GM18499 (cell line): ENCODE data around the gene MED20.
A peak's percentile ranks its signal among the peaks of the same experiment; 100 is the strongest.

Experiments used
- ATAC-seq: cut with Tn5 transposase; IDR thresholded peaks from one replicate; pipeline ENCODE4 v1.9.1; 2021; ENCODE audit warnings: moderate number of reproducible peaks; ENCODE audit not compliant: insufficient read depth, unreplicated experiment

MED20 gene

DNA sequence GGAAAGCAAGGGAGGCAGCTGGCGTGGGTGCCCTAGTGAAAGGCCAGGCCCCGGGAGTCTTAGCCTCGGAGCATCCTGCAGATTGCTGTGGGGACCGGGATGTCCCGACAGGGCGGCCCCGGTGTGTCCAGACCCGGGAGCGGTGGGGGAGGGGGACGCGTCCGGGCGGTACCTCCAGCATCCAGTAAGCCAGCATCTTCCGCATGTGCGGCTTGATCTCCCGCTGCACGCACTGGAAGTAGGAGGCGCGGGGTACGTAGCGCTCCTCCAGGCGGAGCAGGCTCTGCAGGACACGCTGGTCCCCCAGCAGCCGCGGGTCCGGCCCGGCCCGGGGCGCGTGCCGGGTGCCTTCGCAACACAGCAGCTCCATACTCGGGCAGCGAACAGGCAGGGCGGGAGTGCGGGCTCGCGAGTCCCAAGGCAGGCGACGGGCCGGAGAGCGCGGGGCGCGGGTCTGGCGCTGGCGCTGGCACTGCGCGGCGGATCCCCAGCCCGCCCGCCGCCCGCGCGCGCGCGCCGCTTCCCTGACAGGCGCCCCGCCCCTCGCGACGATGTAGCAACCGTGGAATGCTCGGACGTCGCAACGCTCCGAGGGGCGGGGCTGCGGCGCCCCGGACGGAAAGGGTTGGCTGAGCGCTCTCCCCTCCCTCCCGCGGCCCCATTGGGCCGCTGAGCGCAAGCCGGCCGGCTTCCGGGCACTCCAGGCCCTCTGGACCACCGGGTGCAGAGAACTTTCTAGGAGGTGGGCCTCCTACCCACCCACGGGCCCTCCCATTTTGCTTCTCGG, 20.5 kb upstream of the MED20 start, which contains the start of gene CCND3:
CCND3 (minus strand) TSS at position 529 of the 787 bp plus-strand sequence; CDS start at position 370, 159 bp downstream.
- ATAC-seq = peak; percentile 66

DNA sequence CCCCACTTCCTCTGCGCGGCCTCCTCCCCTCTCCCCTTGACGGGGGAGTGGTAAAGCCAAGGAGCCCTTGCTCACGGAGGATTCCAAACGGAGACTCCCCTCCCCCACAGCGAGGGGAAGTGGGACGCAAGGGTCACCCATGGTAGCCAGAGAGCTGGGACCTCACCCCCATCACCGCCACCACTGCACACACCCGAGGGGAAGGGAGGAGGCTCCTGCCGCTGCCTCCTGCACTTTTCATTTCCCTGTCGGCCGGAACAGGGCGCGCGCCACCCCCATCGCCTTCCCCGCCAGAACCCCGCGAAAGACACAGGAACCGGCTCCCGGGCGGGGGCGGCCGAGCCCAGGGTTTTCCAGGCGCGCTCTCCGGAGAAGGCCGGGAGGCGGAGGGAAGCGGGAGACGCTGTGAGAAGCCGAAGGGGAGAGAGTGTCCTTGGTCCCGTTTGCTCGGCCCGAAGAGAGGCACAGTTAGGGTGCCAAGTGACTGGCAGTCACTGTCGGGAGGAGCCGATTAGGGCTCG, 19.9 kb upstream of the MED20 start:
- no peak for ATAC-seq

DNA sequence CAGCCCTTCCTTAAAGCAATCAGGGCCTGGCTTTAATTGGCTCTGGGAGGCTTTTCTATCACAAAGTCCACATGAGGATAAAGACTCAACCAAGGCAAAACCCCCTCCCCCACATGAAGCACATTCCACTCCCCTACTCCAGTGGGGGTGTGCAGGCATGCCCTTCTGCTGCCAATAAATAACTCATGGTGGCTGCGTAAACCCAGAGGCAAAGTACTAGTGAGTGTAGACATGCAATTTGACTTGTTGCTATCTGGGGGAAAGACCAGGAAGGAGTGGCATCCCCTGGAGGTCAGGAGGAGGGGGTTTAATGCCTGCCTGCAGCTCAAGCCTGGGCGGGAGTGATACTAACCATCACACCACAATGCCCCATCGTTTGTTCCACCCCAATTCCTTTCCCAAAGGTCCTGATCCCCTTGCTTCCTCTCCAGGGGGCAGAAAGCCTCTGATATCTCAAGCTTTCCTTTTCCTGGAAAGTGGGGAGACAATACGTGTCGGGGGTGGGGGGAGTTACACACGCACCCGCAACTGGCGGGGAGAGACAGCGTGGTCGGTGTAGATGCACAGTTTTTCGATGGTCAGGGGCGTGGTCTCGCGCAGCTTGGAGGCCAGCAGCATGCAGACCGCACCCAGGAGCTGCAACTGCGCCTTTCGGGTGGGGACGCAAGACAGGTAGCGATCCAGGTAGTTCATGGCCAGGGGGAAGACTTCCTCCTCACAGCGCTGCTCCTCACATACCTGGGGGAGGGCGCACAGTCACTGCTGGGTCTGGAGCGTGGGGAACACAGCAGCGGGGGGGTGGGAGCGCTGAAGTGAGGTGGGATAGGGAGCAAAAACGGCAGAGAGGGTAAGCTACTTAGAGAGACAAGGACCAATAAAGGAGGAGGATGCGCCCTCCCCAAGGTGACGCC, 19.2 kb upstream of the MED20 start:
- ATAC-seq = no peak

DNA sequence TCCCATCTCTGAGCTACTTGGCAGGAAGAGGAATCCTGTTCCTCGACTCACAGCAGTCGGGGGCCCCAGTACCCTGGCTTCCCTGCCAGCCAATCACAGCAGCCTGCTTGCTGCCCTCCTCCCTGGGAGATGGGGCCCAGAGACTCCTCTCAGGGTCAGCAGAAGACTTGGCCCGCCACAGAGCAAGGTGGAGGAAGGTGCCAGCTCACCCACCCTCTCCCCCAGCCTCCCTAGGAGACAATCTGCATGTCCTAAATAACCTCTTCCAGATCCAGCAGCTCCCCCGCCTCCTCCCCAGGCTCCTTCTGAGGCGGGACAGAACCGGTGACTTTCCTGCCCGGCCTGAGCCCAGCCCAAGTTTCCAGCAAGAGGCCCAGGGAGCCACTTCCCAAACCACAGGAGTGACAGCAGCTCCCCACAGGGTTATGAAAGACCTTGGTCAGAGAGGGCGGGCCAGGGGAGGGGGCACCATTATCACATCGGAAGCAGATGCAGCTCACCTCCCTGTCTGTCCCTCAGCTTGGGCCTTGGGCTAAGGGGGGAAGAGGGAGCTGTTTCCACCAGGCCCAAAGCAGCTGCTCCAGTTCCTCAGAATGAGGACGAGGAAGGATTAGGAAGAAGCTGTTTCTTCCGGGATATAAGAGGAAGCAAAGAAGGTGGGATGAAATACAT, 18.4 kb upstream of the MED20 start:
- ATAC-seq = no peak

DNA sequence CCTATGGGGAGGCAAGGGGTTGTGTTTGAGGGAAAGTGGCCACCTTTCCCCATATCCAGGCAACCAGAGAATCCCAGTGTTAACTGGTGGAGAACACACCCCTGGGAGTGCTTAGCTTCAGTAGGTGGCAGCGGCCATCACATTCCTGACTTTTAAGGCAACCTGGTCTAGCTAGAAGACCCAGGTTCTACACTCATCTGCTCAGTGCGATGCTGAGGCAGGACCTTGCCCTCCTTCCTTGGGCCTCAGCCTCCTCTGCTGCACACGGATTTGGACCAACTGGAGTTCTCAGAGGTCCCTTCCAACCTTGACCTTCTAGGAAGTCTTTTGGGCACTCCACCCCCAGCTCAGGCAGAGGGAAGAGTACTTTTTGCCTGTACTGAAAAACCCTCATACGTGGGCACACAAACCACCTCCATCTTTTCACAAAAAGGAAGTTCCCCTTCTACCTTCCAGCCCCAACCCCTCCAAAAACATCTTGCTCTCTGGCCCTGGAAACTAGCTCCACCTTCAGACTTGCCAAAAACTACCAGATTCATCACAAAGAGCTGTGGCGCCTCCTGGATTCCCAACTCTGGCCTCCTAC, 17.7 kb upstream of the MED20 start:
- no peak for ATAC-seq

DNA sequence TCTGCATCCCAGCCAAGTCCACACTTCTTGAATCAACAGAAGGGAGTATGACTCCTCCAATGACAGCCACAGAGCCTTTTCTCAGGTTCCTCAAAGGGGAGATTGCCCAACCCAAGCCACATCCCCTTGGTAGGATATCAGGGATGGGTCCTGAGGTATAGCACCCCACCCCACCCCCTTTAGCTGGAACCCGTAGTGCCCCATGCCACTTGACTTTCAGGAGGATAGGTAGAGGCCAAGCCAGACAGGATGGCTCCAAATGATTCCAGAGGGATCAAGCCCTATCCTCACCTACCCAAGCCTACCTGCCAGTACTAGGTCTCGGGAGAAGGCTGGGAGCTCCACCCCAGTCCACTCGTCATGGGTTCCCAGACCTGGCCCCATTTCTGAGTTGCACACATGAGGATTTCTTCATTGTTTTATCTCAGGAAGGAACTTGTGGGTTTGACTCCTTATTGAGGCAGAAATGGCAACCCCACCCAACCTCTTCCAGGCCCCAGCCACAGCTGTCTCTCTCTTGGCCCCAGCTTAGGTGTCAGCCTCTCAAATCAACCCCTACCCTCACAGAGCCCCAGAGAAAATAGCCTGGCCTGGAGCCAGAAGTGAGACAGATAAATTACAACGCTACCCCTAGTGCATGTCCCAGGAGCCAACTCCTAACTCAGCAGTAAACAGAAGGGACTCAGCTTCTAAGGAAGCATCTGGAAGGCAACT, 17.1 kb upstream of the MED20 start:
- no peak for ATAC-seq

DNA sequence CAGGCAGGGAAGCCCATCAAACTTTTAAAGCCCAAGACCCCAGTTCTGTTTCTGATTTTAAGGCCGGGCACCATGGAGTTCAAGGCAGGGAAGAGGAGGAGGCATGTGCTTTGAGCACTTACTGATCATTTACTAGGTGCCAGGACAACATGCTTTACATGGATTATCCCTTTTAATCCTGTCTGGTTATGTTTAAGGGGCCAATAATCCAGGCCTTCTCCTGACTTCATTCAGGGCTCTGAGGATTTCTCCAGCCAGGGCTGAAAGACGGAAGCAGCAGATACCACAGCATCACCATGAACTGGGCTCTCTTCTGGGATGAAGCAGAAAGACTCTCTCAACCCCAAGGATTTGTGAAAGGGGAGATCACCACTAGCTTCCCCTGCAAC, 16.5 kb upstream of the MED20 start:
- no peak for ATAC-seq

DNA sequence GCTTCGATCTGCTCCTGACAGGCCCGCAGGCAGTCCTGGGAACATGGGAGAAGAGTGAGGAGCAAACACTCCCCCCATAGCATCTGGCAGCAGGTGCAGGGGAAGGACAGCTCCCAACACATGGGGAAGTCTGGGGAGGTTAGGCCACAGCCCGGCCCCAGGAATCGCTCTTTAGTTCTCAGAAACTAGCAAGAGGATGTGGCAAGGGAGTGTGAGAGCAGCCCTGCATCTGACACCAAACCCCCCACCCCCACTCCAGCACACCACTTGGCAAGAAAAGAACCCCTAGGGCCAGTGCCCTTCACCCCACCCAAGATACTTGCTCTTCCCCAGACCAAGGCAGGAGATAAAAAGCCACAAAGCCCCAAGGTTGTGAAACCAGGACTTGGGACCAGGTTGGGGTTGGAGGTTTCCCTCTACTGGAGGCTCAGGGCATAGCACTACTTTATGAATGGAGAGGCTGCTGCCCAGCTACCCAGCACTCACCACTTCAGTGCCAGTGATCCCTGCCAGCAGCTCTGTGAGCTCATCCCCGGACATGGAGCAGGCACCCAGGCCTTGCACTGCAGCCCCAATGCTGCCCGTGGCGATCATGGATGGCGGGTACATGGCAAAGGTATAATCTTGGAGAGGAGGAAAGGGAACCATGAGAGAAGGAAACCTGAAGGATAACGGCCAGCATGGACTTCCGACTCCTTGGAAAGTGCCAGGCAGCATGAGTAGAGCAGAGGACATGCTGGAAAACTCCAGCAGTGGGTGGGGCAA, 15.3 kb upstream of the MED20 start:
- no peak for ATAC-seq

DNA sequence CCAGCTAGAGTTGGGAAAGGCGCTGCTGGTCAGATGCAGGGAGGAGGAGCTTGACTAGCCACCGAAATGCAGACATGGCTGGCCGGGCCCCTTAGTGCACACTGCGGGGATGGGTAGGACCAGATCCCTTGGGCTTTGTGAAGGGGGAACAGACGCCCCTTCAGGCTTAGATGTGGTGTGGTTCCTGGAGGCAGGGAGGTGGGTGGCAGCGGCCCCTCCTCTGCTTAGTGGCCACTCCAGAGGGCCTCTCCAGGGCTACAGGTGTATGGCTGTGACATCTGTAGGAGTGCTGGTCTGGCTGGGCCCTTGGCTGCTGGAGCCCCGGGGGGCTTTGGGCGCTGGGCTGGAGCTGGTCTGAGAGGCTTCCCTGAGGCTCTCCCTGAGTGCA, 14.7 kb upstream of the MED20 start:
- ATAC-seq = no peak

DNA sequence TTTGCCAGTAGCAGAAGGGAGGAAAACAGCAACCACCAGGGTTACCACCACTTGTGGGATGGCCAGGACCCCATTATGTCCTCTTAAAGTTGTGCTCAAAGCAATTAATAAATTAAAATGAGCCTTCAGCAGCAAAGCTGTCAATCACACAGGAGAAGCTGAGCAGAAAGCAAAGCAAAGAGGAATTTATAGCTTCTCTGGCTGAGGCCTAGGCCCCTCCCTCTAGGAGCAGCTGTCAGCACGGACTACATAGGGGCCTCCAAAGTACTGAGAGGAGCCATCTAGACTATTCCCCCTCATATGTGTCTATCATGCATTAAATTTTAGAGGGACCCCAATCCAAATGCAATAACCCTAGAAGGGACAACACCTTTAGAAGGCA, 14.2 kb upstream of the MED20 start:
- ATAC-seq = no peak

DNA sequence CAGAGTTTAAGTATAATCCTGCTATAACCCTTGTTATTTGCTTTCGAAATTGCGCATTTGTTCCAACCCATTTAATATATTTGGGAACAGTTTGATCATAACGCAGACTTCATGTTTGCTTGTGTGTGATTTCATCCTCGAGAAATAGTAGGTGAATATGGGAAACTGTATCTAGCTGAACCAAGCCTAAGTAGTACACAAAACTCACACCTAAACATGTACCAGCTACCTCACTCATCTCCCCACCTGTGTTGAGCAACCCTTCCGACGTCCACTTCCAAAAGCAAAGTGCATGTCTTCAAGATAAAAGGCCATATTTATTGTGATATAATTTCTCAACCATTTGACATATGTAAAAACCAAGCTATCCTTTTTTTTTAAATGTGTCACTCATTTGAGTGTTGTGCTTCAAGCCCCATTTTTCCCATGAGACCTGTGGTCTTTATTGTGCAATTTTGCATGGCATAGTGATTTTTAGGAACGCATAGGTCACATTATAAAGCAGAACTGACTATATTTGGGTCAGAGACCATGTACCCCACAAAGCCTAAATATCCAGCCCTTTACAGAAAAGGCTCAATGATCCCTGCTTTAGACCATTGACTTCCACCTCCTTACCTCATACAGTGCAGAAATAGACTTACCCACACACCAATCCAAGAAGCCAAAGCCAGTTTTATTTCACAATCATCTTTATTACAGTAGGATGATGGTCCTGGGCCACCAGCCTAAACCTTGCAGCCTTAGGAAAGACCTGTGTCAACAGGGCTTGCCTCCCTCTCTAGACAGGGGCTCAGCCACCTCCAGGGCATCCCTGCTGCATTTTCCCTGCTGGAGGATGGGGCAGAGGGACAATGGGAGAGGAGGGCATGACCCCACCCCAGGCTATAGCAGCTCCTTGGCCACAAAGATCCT, 13.6 kb upstream of the MED20 start:
- ATAC-seq = no peak

DNA sequence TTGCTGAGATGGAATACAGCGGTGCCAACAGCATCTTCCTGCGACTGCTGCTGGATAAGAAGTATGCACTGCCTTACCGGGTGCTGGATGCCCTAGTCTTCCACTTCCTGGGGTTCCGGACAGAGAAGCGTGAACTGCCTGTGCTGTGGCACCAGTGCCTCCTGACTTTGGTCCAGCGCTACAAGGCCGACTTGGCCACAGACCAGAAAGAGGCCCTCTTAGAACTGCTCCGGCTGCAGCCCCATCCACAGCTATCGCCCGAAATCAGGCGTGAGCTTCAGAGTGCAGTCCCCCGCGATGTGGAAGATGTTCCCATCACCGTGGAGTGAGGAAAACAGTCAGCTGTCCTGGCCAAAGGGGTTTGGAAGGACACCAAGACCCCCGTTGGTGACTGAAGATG, 11.4 kb upstream of the MED20 start:
- ATAC-seq = no peak

DNA sequence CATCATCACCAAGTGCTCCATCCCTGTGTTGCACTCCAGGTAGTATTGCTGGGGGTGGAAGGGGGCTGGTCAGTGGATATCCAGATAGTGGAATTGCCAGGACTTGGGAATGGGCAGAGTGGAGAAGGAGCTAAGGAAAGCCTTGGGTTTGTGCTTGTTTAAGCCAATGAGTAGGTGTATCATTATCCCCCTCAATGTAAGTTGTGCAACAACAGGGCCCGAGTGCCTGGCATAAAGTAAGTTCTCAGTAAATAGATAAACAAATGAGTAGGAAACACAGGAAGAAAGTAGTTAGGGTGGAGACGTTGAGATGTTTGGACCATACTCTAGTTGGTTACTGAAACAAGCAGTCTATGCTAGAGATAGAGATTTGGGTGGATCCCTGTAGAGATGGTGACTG, 10.9 kb upstream of the MED20 start:
- no peak for ATAC-seq

DNA sequence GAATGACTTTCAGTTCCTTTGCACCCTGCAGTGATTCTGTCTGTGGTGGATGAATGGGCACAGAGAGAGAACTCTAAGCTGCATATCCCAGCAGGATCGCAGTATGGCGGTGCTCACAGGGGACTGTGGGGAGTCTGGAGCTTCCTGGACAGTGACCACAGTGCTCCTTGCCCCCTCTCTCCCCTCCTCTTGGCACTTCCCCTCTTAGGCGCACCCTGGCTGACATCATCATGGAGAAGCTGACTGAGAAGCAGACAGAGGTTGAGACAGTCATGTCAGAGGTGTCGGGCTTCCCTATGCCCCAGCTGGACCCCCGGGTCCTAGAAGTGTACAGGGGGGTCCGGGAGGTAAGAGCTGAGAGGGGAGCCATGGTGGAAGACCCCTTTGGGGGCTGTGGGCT, 9.0 kb upstream of the MED20 start:
- no peak for ATAC-seq

DNA sequence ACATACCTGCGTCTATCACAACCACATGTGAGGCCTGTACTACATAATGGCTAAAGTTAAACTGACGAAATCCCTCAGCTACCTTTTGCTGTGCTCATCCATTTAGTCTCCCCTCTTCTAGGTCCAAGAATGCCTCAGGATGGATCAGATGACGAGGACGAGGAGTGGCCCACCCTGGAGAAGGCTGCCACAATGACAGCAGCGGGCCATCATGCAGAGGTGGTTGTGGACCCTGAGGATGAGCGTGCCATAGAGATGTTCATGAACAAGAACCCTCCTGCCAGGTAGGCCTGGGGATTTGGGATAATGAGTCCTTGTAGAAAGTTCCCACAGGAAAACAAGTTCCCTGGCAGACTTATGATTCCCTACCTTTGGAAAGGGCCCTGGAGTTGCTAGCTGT, 6.3 kb upstream of the MED20 start:
- no peak for ATAC-seq

DNA sequence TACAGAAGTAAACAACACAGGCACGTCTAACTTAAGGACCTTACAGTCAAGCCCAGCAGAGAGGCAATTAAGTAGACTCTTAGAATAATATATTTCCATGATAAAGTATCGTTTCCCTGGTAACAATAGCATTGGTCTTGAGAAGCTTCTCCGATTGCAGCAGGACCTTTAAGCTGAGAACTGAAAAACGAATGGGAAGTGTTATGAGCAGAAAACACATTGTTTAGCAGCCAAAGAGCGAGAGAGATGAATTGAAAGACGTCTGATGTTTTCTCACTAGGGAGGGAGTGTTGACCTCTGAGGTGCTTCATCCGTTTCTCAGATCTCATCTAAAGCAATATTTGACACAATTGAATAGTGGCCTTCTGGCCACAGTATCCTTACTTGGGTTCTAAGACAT, 1.2 kb upstream of the MED20 start:
- ATAC-seq = no peak

DNA sequence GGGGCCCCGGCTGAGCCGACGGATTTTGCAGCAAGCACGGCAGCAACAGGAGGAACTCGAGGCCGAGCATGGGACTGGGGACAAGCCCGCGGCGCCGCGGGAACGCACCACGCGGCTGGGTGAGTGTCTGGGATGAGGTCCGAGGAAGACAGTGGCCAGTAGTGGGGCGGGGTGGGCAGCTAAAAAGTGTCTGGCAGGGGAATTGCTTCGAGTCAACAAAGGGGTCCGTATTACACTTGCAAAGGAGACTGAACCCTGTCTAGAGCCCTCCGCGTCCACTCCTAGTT, 716 bp upstream of the MED20 start:
- no peak for ATAC-seq

DNA sequence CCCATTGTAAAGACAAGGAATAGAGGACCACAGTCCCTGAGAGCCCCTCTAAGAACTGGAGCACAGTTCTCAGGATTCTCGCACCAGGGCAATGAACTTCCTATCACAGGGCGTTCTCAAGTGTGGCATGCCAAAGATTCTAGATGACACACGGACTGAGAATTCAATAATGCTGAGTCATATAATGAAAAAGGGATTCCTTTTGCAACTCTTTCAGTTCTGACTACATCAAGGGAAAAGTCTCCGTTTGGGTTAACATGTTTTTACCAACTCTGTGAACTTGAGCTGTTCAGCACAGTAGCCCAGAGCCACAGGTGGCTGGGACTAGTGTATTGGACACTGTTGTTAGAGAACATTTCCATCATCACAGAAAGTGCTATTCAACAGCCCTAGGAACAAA, 3.4 kb downstream of the MED20 start:
- no peak for ATAC-seq
